Liver (tissue), 9 donors: Measurements from ENCODE around the gene LRRC63. TPM values are rescaled to one million over a fixed set of nuclear protein-coding genes. Genes with fewer than 3 reads are reported as not detected.
"Not testable (repeated sequence)": the region's sequence is repeated elsewhere in the genome, so short reads cannot be mapped to it uniquely, and the experiment has no call there.

Experiments used
- DNase-seq: peaks from one replicate; pipeline ENCODE4 v3.0.0-alpha.2; 2017; ENCODE audit warnings: low spot score
- H3K27ac ChIP-seq, 2 donors: one replicate each; pipeline ENCODE4 v1.7.0; 2013; ENCODE audit warnings: inconsistent platforms in 2 of 2, low read length in 2 of 2, control low read depth in 1 of 2, low read depth in 1 of 2, mild to moderate bottlenecking in 1 of 2
- H3K27me3 ChIP-seq, 4 donors: one replicate each; pipeline versions ENCODE4 v1.6.1 to v1.7.0; 2013; ENCODE audit warnings: low read length in 3 of 4, inconsistent platforms in 1 of 4, mild to moderate bottlenecking in 1 of 4, moderate library complexity in 1 of 4; ENCODE audit not compliant: control insufficient read depth in 4 of 4, insufficient read depth in 4 of 4
- H3K36me3 ChIP-seq, 4 donors: one replicate each; pipeline versions ENCODE4 v1.6.1 to v1.7.0; 2013; ENCODE audit warnings: low read length in 3 of 4, mild to moderate bottlenecking in 3 of 4, low read depth in 1 of 4, moderate library complexity in 1 of 4; ENCODE audit not compliant: control insufficient read depth in 4 of 4, insufficient read depth in 3 of 4
- H3K4me1 ChIP-seq, 4 donors: one replicate each; pipeline versions ENCODE4 v1.6.1 to v1.7.0; 2013; ENCODE audit warnings: low read length in 3 of 4, mild to moderate bottlenecking in 3 of 4, moderate library complexity in 1 of 4; ENCODE audit not compliant: control insufficient read depth in 4 of 4, insufficient read depth in 4 of 4
- H3K4me3 ChIP-seq, 3 donors: one replicate each; pipeline versions ENCODE4 v1.6.1 to v1.7.0; 2013; ENCODE audit warnings: low read length in 3 of 3, control low read depth in 1 of 3, low read depth in 1 of 3, mild to moderate bottlenecking in 1 of 3
- H3K9ac ChIP-seq, 2 donors: one replicate each; pipeline ENCODE4 v1.7.0; 2013; ENCODE audit warnings: low read length in 2 of 2, mild to moderate bottlenecking in 2 of 2, moderate library complexity in 2 of 2, control low read depth in 1 of 2, low read depth in 1 of 2
- H3K9me3 ChIP-seq, 4 donors: one replicate each; pipeline versions ENCODE4 v1.6.1 to v1.7.0; 2013; ENCODE audit warnings: low read length in 3 of 4; ENCODE audit not compliant: control insufficient read depth in 4 of 4
- ATF3 ChIP-seq: IDR thresholded peaks from 2 replicates; pipeline ENCODE4 v1.6.1; 2016; ENCODE audit warnings: antibody characterized with exemption
- CTCF ChIP-seq: fragments of 150-350 bp; IDR thresholded peaks from 2 replicates; pipeline ENCODE4 v1.5.1; 2017; ENCODE audit warnings: improper control_type of control experiment, low read depth, low read length; ENCODE audit not compliant: missing input control
- EGR1 ChIP-seq, 2 donors: IDR thresholded peaks; 2 replicates each; pipeline ENCODE4 v1.6.1; 2016 to 2018; ENCODE audit warnings: antibody characterized with exemption in 2 of 2, low read depth in 2 of 2
- FOXA1 ChIP-seq: IDR thresholded peaks from 2 replicates; pipeline ENCODE4 v1.6.1; 2016; ENCODE audit warnings: antibody characterized with exemption
- GABPA ChIP-seq, 2 donors: IDR thresholded peaks in 1 of 2; conservative IDR thresholded peaks in 1 of 2; 2 replicates each; pipeline ENCODE4 v1.6.1; 2016; ENCODE audit warnings: antibody characterized with exemption in 2 of 2, mild to moderate bottlenecking in 1 of 2, moderate library complexity in 1 of 2
- HNF4A ChIP-seq, 2 donors: conservative IDR thresholded peaks; 2 replicates each; pipeline ENCODE4 v1.6.1; 2016; ENCODE audit warnings: antibody characterized with exemption in 2 of 2, mild to moderate bottlenecking in 2 of 2
- HNF4G ChIP-seq: IDR thresholded peaks from 2 replicates; pipeline ENCODE4 v1.6.1; 2016; ENCODE audit warnings: antibody characterized with exemption
- JUND ChIP-seq, 2 donors: IDR thresholded peaks; 2 replicates each; pipeline ENCODE4 v1.6.1; 2016; ENCODE audit warnings: antibody characterized with exemption in 2 of 2
- MAX ChIP-seq: IDR thresholded peaks from 2 replicates; pipeline ENCODE4 v1.6.1; 2016; ENCODE audit warnings: antibody characterized with exemption
- RAD21 ChIP-seq, 2 donors: IDR thresholded peaks; 2 replicates each; pipeline ENCODE4 v1.6.1; 2016; ENCODE audit warnings: antibody characterized with exemption in 2 of 2, mild to moderate bottlenecking in 2 of 2
- REST ChIP-seq: IDR thresholded peaks from 2 replicates; pipeline ENCODE4 v1.6.1; 2016; ENCODE audit warnings: antibody characterized with exemption, mild to moderate bottlenecking
- SP1 ChIP-seq: IDR thresholded peaks from 2 replicates; pipeline ENCODE4 v1.6.1; 2018; ENCODE audit warnings: antibody characterized with exemption, mild to moderate bottlenecking
- YY1 ChIP-seq: IDR thresholded peaks from 2 replicates; pipeline ENCODE4 v1.6.1; 2016; ENCODE audit warnings: antibody characterized with exemption, mild to moderate bottlenecking
- WGBS: extraction: QIAGEN DNeasy Blood & Tissue Kit; methylation state at CpG from one replicate; pipeline ENCODE4 v1.1.7; 2013; 5-methylcytosine and 5-hydroxymethylcytosine counted together
- polyA plus RNA-seq, 2 donors: library from polyadenylated mRNA; stranded (reverse) in 1 of 2; unstranded in 1 of 2; fragments of 200-250 nt in 1 of 2; fragments of >200 nt in 1 of 2; fragmentation: Nextera tagmentation in 1 of 2; extraction: Ambion mirVana in 1 of 2; gene quantifications; one replicate each; pipeline versions ENCODE4 v1.2.1 to v1.2.3, GENCODE V29; 2013 to 2015
- total RNA-seq, 2 donors: library from RNA; depleted of rRNA; stranded (reverse); fragments of >200 nt; gene quantifications; one replicate each; pipeline ENCODE4 v1.2.3, GENCODE V29; 2014
- donor health status: healthy.
- donor health status: healthy.
- donor health status: healthy.
- donor health status: healthy.
- donor health status: healthy.

LRRC63 gene
- total RNA-seq, result under 1 TPM; 0.08 to 0.84 TPM
- polyA plus RNA-seq, result under 1 TPM; 0.03 to 0.10 TPM

- Histone ChIP-seq H3K9me3 (no peaks in the 10 kb centered on the region), H3K27ac (no peak within 1 kb of the TSS), H3K4me1 (peaks cover 0 to 10% (median 7%) of the 10 kb centered on the region in 4 donors), H3K36me3 (no peaks in the 10 kb centered on the region), H3K9ac (peak within 1 kb of the TSS; percentile 8 to 22), H3K27me3 (no peaks in the 10 kb centered on the region), H3K4me3 (peak within 1 kb of the TSS; percentile 43 to 76 (median 50))
- WGBS, result 4% methylated on average over 53 of the region's 53 CpGs
- peak in 1 of 2 donors; percentile 45 for TF ChIP-seq EGR1 (IDR thresholded peaks at IDR 0.05; ENCODE audit: low read depth in 2 of 2)
- no peak for TF ChIP-seq FOXA1
- DNase-seq, result peak; percentile 86
Observed at GRCh38 chr13:46211483-46212351, at the start of gene LRRC63. Gene LRRC63 (plus strand): TSS chr13:46211928. CDS start chr13:46213035, 1,107 bp downstream.

GRCh38 chr13:46162741-46163140 lies 49.0 kb upstream of the LRRC63 start:
- H3K27me3 ChIP-seq, H3K9me3 ChIP-seq, H3K4me3 ChIP-seq, H3K36me3 ChIP-seq, H3K4me1 ChIP-seq, DNase-seq, H3K27ac ChIP-seq, H3K9ac ChIP-seq: not testable (repeated sequence)
- 96% methylated on average over 36 of the region's 36 CpGs for WGBS

- Histone ChIP-seq H3K27me3 (no peaks in the 10 kb centered on the region), H3K9me3 (no peaks in the 10 kb centered on the region), H3K9ac (no peak overlapping the region), H3K36me3 (no peaks in the 10 kb centered on the region), H3K27ac (no peak overlapping the region), H3K4me1 (peaks cover 0 to 2% (median 0%) of the 10 kb centered on the region in 4 donors), H3K4me3 (no peak overlapping the region)
- no peak for DNase-seq
- TF ChIP-seq FOXA1 (no peak), HNF4G (no peak), ATF3 (no peak), HNF4A (conservative IDR thresholded peaks at IDR 0.05) (no peak)
Observed at GRCh38 chr13:46164661-46165060, 47.1 kb upstream of the LRRC63 start.

GRCh38 chr13:46165485-46166223 lies 46.1 kb upstream of the LRRC63 start:
- H3K9me3 ChIP-seq, result no peaks in the 10 kb centered on the region
- peaks cover 0 to 3% (median 1%) of the 10 kb centered on the region in 4 donors for H3K4me1 ChIP-seq
- TF ChIP-seq GABPA (IDR thresholded peaks at IDR 0.05 in 1 of 2, conservative IDR thresholded peaks at IDR 0.05 in 1 of 2), result no peak
- no peak for TF ChIP-seq REST
- no peak for TF ChIP-seq RAD21 (IDR thresholded peaks at IDR 0.05)
- TF ChIP-seq CTCF, result no peak
- no peak for TF ChIP-seq EGR1 (IDR thresholded peaks at IDR 0.05; ENCODE audit: low read depth in 2 of 2)
- TF ChIP-seq ATF3, result no peak
- TF ChIP-seq HNF4A (conservative IDR thresholded peaks at IDR 0.05), result no peak
- TF ChIP-seq FOXA1, result no peak
- no peak for TF ChIP-seq SP1
- no peak for TF ChIP-seq MAX
- no peak for TF ChIP-seq YY1
- no peak for TF ChIP-seq JUND (IDR thresholded peaks at IDR 0.05)
- H3K27me3 ChIP-seq, result no peaks in the 10 kb centered on the region
- H3K4me3 ChIP-seq, result no peak overlapping the region
- H3K9ac ChIP-seq, result no peak overlapping the region
- no peak overlapping the region for H3K27ac ChIP-seq
- no peaks in the 10 kb centered on the region for H3K36me3 ChIP-seq
- DNase-seq, result no peak
- WGBS, result 51% methylated on average over 5 of the region's 5 CpGs
